Endothelial cell of umbilical vein (primary cell): ENCODE data around the gene POP7. TPM values are rescaled to one million over a fixed set of nuclear protein-coding genes. Genes with fewer than 3 reads are reported as not detected.

Experiments used
- BruUV-seq: library from RNA; stranded (reverse); fragments of 400-500 nt; replicated peaks from 2 replicates; lab custom pipeline; 2021; lab: Mats Ljungman, UMichigan
- CTCF ChIA-PET: fragments of 300-600, 350-600 bp; sonication (Branson Sonifier 250); formaldehyde crosslinking; loops from one replicate; lab custom pipeline; 2021; ENCODE audit warnings: antibody characterized with exemption, inconsistent platforms; lab: Charles Lee
- POLR2A ChIA-PET: fragments of 300-600, 350-600 bp; sonication (Branson Sonifier 250); formaldehyde crosslinking; loops from one replicate; lab custom pipeline; 2021; ENCODE audit warnings: antibody characterized with exemption, inconsistent platforms; lab: Charles Lee
- DNase-seq: peaks from one replicate; pipeline ENCODE4 v3.0.0-alpha.2; 2011; ENCODE audit warnings: low read depth, low spot score
- FAIRE-seq: peaks from 2 replicates; lab custom pipeline; 2011; peaks lifted over from hg19 to GRCh38; lab: Jason Lieb, UNC
- H2AFZ ChIP-seq: 2 replicates; pipeline ENCODE4 v1.6.0; 2012; ENCODE audit warnings: low read depth, low read length, control low read depth, inconsistent platforms
- H3K27ac ChIP-seq: 2 replicates; pipeline ENCODE4 v1.5.1; 2011; ENCODE audit warnings: low read depth, mild to moderate bottlenecking, control low read depth, low read length, moderate library complexity; ENCODE audit not compliant: insufficient read depth
- H3K27me3 ChIP-seq, 2 experiments: 2 replicates each; pipeline versions ENCODE4 v1.6.0 to v1.6.1; 2011; ENCODE audit warnings: low read length in 2 of 2, mixed read lengths in 1 of 2; ENCODE audit not compliant: control insufficient read depth in 2 of 2, insufficient read depth in 2 of 2
- H3K36me3 ChIP-seq, 2 experiments: 2 replicates in 1 of 2; 3 replicates in 1 of 2; pipeline ENCODE4 v1.5.1; 2011; ENCODE audit warnings: low read length in 2 of 2, mild to moderate bottlenecking in 1 of 2, moderate library complexity in 1 of 2; ENCODE audit not compliant: control insufficient read depth in 2 of 2, insufficient read depth in 2 of 2; ENCODE audit errors: extremely low read depth in 1 of 2
- H3K4me1 ChIP-seq: 3 replicates; pipeline ENCODE4 v1.5.1; 2011; ENCODE audit warnings: mild to moderate bottlenecking, low read length; ENCODE audit not compliant: control insufficient read depth, insufficient read depth; ENCODE audit errors: extremely low read depth
- H3K4me2 ChIP-seq: 2 replicates; pipeline ENCODE4 v1.6.1; 2011; ENCODE audit warnings: low read length, control low read depth, mixed read lengths; ENCODE audit not compliant: insufficient read depth
- H3K4me3 ChIP-seq, 3 experiments: fragments of 200-600 bp in 1 of 3; sonication (generic), shearing (Covaris generic) in 1 of 3; replicated peaks in 1 of 3; 2 replicates each; pipeline ENCODE4 v1.5.1; 2011 to 2016; ENCODE audit warnings: control low read depth in 3 of 3, low read length in 3 of 3, mild to moderate bottlenecking in 2 of 3, inconsistent platforms in 1 of 3, low read depth in 1 of 3, moderate library complexity in 1 of 3; ENCODE audit not compliant: insufficient read depth in 1 of 3
- H3K79me2 ChIP-seq: 2 replicates; pipeline ENCODE4 v1.6.0; 2012; ENCODE audit warnings: low read length, inconsistent platforms; ENCODE audit not compliant: control insufficient read depth, insufficient read depth
- H3K9ac ChIP-seq: replicated peaks from 2 replicates; pipeline ENCODE3; 2011; ENCODE audit warnings: low read length, control low read depth; ENCODE audit not compliant: insufficient read depth; ENCODE audit errors: extremely low read depth
- H3K9me1 ChIP-seq: replicated peaks from 3 replicates; pipeline ENCODE4 v1.6.0; 2011; ENCODE audit warnings: mild to moderate bottlenecking, low read length; ENCODE audit not compliant: control insufficient read depth, insufficient read depth; ENCODE audit errors: extremely low read depth
- H3K9me3 ChIP-seq: replicated peaks from 2 replicates; pipeline ENCODE4 v1.5.1; 2012; ENCODE audit warnings: low read length, inconsistent platforms; ENCODE audit not compliant: control insufficient read depth, insufficient read depth
- H4K20me1 ChIP-seq: replicated peaks from 2 replicates; pipeline ENCODE3; 2011; ENCODE audit warnings: mild to moderate bottlenecking, low read length; ENCODE audit not compliant: control insufficient read depth, insufficient read depth; ENCODE audit errors: extremely low read depth
- EZH2 ChIP-seq: IDR thresholded peaks from 2 replicates; pipeline ENCODE4 v1.6.1; 2012; ENCODE audit warnings: borderline replicate concordance, low read depth, mild to moderate bottlenecking, moderate library complexity, low read length, inconsistent platforms; ENCODE audit not compliant: severe bottlenecking
- FOS ChIP-seq: IDR thresholded peaks from 2 replicates; pipeline ENCODE4 v1.6.1; 2011; ENCODE audit warnings: mild to moderate bottlenecking, low read length, moderate library complexity, borderline replicate concordance; ENCODE audit not compliant: insufficient read depth
- GATA2 ChIP-seq: IDR thresholded peaks from 2 replicates; pipeline ENCODE4 v1.7.0; 2011; ENCODE audit warnings: low read depth, mild to moderate bottlenecking, moderate library complexity, mixed read lengths, low read length; ENCODE audit not compliant: insufficient read length, insufficient read depth
- MYC ChIP-seq: IDR thresholded peaks from one replicate; pipeline ENCODE4 v1.6.1; 2011; ENCODE audit warnings: mild to moderate bottlenecking, low read depth, low read length
- POLR2A ChIP-seq: IDR thresholded peaks from 2 replicates; pipeline ENCODE4 v1.6.1; 2012; ENCODE audit warnings: low read depth, mild to moderate bottlenecking, control low read depth, low read length
- POLR2AphosphoS5 ChIP-seq: IDR thresholded peaks from 2 replicates; pipeline ENCODE4 v1.6.1; 2012; ENCODE audit warnings: low read depth, mild to moderate bottlenecking, control low read depth, low read length, moderate library complexity; ENCODE audit not compliant: insufficient read depth
- dilution Hi-C: fragments of 300-500 bp; cut with MboI; formaldehyde crosslinking; loops from one replicate; pipeline ENCODE4 v1.15.0; 2019; ENCODE audit warnings: low sequenced_read_pairs; ENCODE audit not compliant: extremely low pct_ligation_motif_present
- intact Hi-C: fragments of 100-400 bp; cut with micrococcal nuclease; formaldehyde crosslinking; loops from one replicate; pipeline ENCODE4 v1.10.0; 2022
- polyA plus RNA-seq, 4 experiments: library from polyadenylated mRNA; depleted of rRNA in 3 of 4; stranded (reverse) in 3 of 4; unstranded in 1 of 4; fragments of >200 nt; gene quantifications; 2 replicates each; pipeline versions ENCODE4 v1.2.1 to v1.2.3, GENCODE V29; 2011 to 2012; ENCODE audit warnings: missing spikeins in 1 of 4
- total RNA-seq: library from RNA; stranded (reverse); gene quantifications from 2 replicates; pipeline ENCODE4 v1.2.3, GENCODE V29; 2021
- TF ChIP-seq, protein P1 (sequence below), 2 donors: IDR thresholded peaks; 1 replicate in 1 of 2; 2 replicates in 1 of 2; pipeline ENCODE4 v1.5.1; 2011; ENCODE audit warnings: low read length in 2 of 2, mild to moderate bottlenecking in 2 of 2, moderate library complexity in 2 of 2, control low read depth in 1 of 2, inconsistent platforms in 1 of 2, low read depth in 1 of 2; ENCODE audit not compliant: insufficient read depth in 1 of 2; ENCODE audit errors: extremely low read depth in 1 of 2
- TF ChIP-seq, protein P2 (sequence below): IDR thresholded peaks from 2 replicates; pipeline ENCODE4 v1.6.1; 2011; ENCODE audit not compliant: insufficient read depth, insufficient read length

The POP7 gene
- total and polyA plus RNA-seq, 2 donors (not counting 3 experiments of a cell fraction or from before 2014, with no cell fraction given), result 47.4 to 48.8 TPM

- no TSS peak for BruUV-seq
- H3K27ac ChIP-seq, result no peak overlapping the region
- no peaks in the 10 kb centered on the region for H3K9me3 ChIP-seq
- H3K9me1 ChIP-seq, result no peaks in the 10 kb centered on the region
- peaks cover 13 to 67% of the 10 kb centered on the region in 2 experiments for H3K36me3 ChIP-seq
- TF ChIP-seq MYC (no peak), POLR2AphosphoS5 (peak; percentile 22)
- ChIA-PET POLR2A (no interaction called here), CTCF (interaction anchor here (0.9 to 7.0 kb wide), 2 partner anchors 11 to 77 kb away, joined by 3 to 60 read pairs; no protein-coding TSS in a partner anchor)
- dilution Hi-C loops, result no loop called here
- FAIRE-seq (no peak), DNase-seq (no peak)
- peaks cover 4% of the 10 kb centered on the region for H3K4me1 ChIP-seq
- no peaks in the 10 kb centered on the region for H3K27me3 ChIP-seq
- no peak overlapping the region for H2AFZ ChIP-seq
- H3K79me2 ChIP-seq, result peaks cover 15% of the 10 kb centered on the region
- no peak overlapping the region for H3K4me3 ChIP-seq
- H3K4me2 ChIP-seq, result no peak overlapping the region
- intact Hi-C loops, result loop anchor here (5.0 kb wide), 1 partner anchor 213 kb away; no protein-coding TSS in a partner anchor
- H4K20me1 ChIP-seq, result no peaks in the 10 kb centered on the region
- no peak overlapping the region for H3K9ac ChIP-seq
These were observed 25.9 kb upstream of the POP7 start for GRCh38 chr7:100679927-100680575.

GRCh38 chr7:100680576-100681271 lies 25.2 kb upstream of the POP7 start:
- Histone ChIP-seq H3K4me3 (no peak overlapping the region), H3K27ac (no peak overlapping the region), H3K36me3 (peaks cover 13 to 74% of the 10 kb centered on the region in 2 experiments), H3K9me1 (no peaks in the 10 kb centered on the region), H3K9ac (no peak overlapping the region), H3K27me3 (no peaks in the 10 kb centered on the region), H3K4me2 (no peak overlapping the region), H4K20me1 (no peaks in the 10 kb centered on the region), H2AFZ (no peak overlapping the region), H3K9me3 (no peaks in the 10 kb centered on the region), H3K4me1 (peaks cover 4% of the 10 kb centered on the region), H3K79me2 (peaks cover 10% of the 10 kb centered on the region)
- BruUV-seq, result no TSS peak
- ChIA-PET CTCF (interaction anchor here (0.9 to 7.0 kb wide), 2 partner anchors 10 to 77 kb away, joined by 3 to 60 read pairs; no protein-coding TSS in a partner anchor), POLR2A (no interaction called here)
- TF ChIP-seq POLR2A, result no peak
- TF ChIP-seq, protein P1, sequence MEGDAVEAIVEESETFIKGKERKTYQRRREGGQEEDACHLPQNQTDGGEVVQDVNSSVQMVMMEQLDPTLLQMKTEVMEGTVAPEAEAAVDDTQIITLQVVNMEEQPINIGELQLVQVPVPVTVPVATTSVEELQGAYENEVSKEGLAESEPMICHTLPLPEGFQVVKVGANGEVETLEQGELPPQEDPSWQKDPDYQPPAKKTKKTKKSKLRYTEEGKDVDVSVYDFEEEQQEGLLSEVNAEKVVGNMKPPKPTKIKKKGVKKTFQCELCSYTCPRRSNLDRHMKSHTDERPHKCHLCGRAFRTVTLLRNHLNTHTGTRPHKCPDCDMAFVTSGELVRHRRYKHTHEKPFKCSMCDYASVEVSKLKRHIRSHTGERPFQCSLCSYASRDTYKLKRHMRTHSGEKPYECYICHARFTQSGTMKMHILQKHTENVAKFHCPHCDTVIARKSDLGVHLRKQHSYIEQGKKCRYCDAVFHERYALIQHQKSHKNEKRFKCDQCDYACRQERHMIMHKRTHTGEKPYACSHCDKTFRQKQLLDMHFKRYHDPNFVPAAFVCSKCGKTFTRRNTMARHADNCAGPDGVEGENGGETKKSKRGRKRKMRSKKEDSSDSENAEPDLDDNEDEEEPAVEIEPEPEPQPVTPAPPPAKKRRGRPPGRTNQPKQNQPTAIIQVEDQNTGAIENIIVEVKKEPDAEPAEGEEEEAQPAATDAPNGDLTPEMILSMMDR (IDR thresholded peaks at IDR 0.05; ENCODE audit: extremely low read depth in 1 of 2, insufficient read depth in 1 of 2, low read depth in 1 of 2, low read length in 2 of 2), result no peak
- no peak for TF ChIP-seq MYC
- TF ChIP-seq EZH2, result no peak
- TF ChIP-seq, protein P2, sequence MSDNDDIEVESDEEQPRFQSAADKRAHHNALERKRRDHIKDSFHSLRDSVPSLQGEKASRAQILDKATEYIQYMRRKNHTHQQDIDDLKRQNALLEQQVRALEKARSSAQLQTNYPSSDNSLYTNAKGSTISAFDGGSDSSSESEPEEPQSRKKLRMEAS, result no peak
- no peak for TF ChIP-seq GATA2
- no peak for TF ChIP-seq FOS
- peak; percentile 26 for TF ChIP-seq POLR2AphosphoS5
- FAIRE-seq (no peak), DNase-seq (no peak)
- intact Hi-C loops (no loop called here), dilution Hi-C loops (no loop called here)
